Natural killer cell (primary cell): ENCODE measurements around the gene COL23A1. TPM values are rescaled to one million over a fixed set of nuclear protein-coding genes. Genes with fewer than 3 reads are reported as not detected.

Source experiments
- ATAC-seq, 3 donors: fragments of 150-1000 bp in 2 of 3; fragments of 200-7000 bp in 1 of 3; cut with Tn5 transposase; 1 replicate in 1 of 3; 2 replicates in 2 of 3; pipeline ENCODE4 v1.10.0; 2021; ENCODE audit warnings: mild to moderate bottlenecking in 2 of 3, moderate library complexity in 2 of 3
- DNase-seq, 2 donors: peaks; one replicate each; pipeline versions ENCODE4 v3.0.0 to v3.0.0-alpha.2; 2013 to 2021; ENCODE audit warnings: mixed read lengths in 1 of 2
- H3K27ac ChIP-seq: one replicate; pipeline ENCODE4 v1.5.1; 2013; ENCODE audit warnings: mild to moderate bottlenecking, low read length
- H3K27me3 ChIP-seq: one replicate; pipeline ENCODE4 v1.6.1; 2013; ENCODE audit warnings: low read length; ENCODE audit not compliant: control insufficient read depth, insufficient read depth
- H3K36me3 ChIP-seq: one replicate; pipeline ENCODE4 v1.6.1; 2013; ENCODE audit warnings: low read length; ENCODE audit not compliant: control insufficient read depth, insufficient read depth
- H3K4me1 ChIP-seq: one replicate; pipeline ENCODE4 v1.6.1; 2013; ENCODE audit warnings: low read length; ENCODE audit not compliant: control insufficient read depth, insufficient read depth
- H3K4me3 ChIP-seq: one replicate; pipeline ENCODE4 v1.5.1; 2013; ENCODE audit warnings: low read length
- H3K9me3 ChIP-seq: one replicate; pipeline ENCODE4 v1.6.1; 2013; ENCODE audit warnings: low read length; ENCODE audit not compliant: control insufficient read depth, insufficient read depth
- H3K27ac Mint-ChIP-seq, 2 donors: one replicate each; pipeline ENCODE4 v1.8.0; 2022; ENCODE audit warnings: mild to moderate bottlenecking in 2 of 2, mixed read lengths in 2 of 2, moderate library complexity in 1 of 2
- H3K27me3 Mint-ChIP-seq, 2 donors: one replicate each; pipeline ENCODE4 v1.8.0; 2022; ENCODE audit warnings: low read depth in 2 of 2, mixed read lengths in 2 of 2
- H3K36me3 Mint-ChIP-seq: one replicate; pipeline ENCODE4 v1.8.0; 2022; ENCODE audit warnings: mixed read lengths
- H3K4me1 Mint-ChIP-seq, 2 donors: one replicate each; pipeline ENCODE4 v1.8.0; 2022; ENCODE audit warnings: mixed read lengths in 2 of 2
- H3K4me3 Mint-ChIP-seq: one replicate; pipeline ENCODE4 v1.8.0; 2022; ENCODE audit warnings: mild to moderate bottlenecking, moderate library complexity, mixed read lengths
- H3K9me3 Mint-ChIP-seq, 2 donors: one replicate each; pipeline ENCODE4 v1.8.0; 2022; ENCODE audit warnings: mixed read lengths in 2 of 2
- WGBS: methylation state at CpG from one replicate; pipeline ENCODE4 v1.1.7; 2013; ENCODE audit warnings: missing lambda C conversion rate; ENCODE audit not compliant: insufficient coverage; 5-methylcytosine and 5-hydroxymethylcytosine counted together
- intact Hi-C: fragments of 100-400 bp; cut with micrococcal nuclease; formaldehyde crosslinking; loops from one replicate; pipeline ENCODE4 v1.14.2; 2022
- total RNA-seq, 4 donors: library from RNA; stranded (reverse); fragments of 120-200 nt in 1 of 4; gene quantifications; one replicate each; pipeline versions ENCODE4 v1.2.3 to v1.2.4, GENCODE V29; 2013 to 2022
- TF ChIP-seq, protein P1 (sequence below): fragments of 200-600 bp; IDR thresholded peaks from one replicate; pipeline ENCODE4 v1.8.0; 2022; ENCODE audit warnings: antibody characterized with exemption

COL23A1 gene
- total RNA-seq, 3 donors from 2014 or later (not counting 1 experiment from before 2014, with no cell fraction given): 0.15 TPM; not detected in 2

DNA sequence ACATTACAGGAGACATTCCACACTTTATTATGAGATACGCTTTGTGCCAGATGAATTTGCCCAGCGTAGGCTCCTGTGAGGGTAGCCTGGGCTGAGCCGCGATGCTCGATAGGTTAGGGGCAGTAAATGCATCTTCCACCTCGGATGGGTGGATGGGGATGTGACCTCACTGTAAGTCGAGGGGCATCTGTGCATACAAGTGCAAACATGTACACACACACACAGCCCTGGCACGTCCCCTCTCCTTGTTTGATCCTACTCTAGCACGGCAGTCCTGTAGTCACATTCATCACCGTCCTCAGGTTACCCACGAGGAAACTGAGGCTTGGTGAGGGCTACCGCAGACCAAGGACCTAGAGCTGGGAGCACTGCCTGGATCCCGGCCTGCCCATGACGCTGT is 166.8 kb downstream of the COL23A1 start:
- H3K9me3 ChIP-seq: no peaks in the 10 kb centered on the region
- no peak overlapping the region for H3K27ac Mint-ChIP-seq
- ATAC-seq (no peak), DNase-seq (no peak)
- no peak overlapping the region for H3K4me3 Mint-ChIP-seq
- no peaks in the 10 kb centered on the region for H3K36me3 Mint-ChIP-seq
- no peak overlapping the region for H3K27ac ChIP-seq
- no peak overlapping the region for H3K4me3 ChIP-seq
- H3K27me3 ChIP-seq: no peaks in the 10 kb centered on the region
- no peaks in the 10 kb centered on the region for H3K4me1 ChIP-seq
- no peaks in the 10 kb centered on the region for H3K9me3 Mint-ChIP-seq
- H3K27me3 Mint-ChIP-seq: peaks cover 0 to 6% of the 10 kb centered on the region in 2 donors
- no peaks in the 10 kb centered on the region for H3K4me1 Mint-ChIP-seq
- WGBS: 91% methylated on average over 14 of the region's 14 CpGs
- intact Hi-C loops: no loop called here
- H3K36me3 ChIP-seq: no peaks in the 10 kb centered on the region
- TF ChIP-seq, protein P1, sequence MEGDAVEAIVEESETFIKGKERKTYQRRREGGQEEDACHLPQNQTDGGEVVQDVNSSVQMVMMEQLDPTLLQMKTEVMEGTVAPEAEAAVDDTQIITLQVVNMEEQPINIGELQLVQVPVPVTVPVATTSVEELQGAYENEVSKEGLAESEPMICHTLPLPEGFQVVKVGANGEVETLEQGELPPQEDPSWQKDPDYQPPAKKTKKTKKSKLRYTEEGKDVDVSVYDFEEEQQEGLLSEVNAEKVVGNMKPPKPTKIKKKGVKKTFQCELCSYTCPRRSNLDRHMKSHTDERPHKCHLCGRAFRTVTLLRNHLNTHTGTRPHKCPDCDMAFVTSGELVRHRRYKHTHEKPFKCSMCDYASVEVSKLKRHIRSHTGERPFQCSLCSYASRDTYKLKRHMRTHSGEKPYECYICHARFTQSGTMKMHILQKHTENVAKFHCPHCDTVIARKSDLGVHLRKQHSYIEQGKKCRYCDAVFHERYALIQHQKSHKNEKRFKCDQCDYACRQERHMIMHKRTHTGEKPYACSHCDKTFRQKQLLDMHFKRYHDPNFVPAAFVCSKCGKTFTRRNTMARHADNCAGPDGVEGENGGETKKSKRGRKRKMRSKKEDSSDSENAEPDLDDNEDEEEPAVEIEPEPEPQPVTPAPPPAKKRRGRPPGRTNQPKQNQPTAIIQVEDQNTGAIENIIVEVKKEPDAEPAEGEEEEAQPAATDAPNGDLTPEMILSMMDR: no peak

DNA sequence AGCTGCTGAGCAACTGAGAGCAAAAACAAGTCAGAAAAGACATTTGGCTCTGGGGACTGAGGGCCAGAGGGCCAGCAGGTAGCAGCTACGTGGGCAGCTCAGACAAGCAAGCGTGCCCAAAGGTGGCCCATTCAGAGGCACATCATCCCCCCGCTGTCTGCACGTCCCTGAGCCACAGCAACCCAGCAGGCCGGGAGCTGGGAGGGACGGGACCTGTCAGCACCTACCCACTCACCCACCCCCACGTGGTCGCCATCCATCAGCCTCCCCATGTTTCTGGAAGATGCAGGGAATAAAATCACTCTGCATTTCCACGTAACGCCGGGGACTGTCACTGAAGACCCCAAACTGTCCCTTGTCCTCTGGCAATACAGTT is 167.8 kb downstream of the COL23A1 start:
- no peaks in the 10 kb centered on the region for H3K27me3 ChIP-seq
- DNase-seq: no peak
- no peaks in the 10 kb centered on the region for H3K9me3 Mint-ChIP-seq
- no peak overlapping the region for H3K4me3 ChIP-seq
- WGBS: 94% methylated on average over 11 of the region's 11 CpGs
- ATAC-seq: no peak
- TF ChIP-seq, protein P1: no peak
- intact Hi-C loops: no loop called here
- H3K36me3 ChIP-seq: no peaks in the 10 kb centered on the region
- H3K36me3 Mint-ChIP-seq: no peaks in the 10 kb centered on the region
- H3K27ac Mint-ChIP-seq: no peak overlapping the region
- H3K4me1 Mint-ChIP-seq: peaks cover 0 to 2% of the 10 kb centered on the region in 2 donors
- no peaks in the 10 kb centered on the region for H3K9me3 ChIP-seq
- no peak overlapping the region for H3K4me3 Mint-ChIP-seq
- peaks cover 4 to 6% of the 10 kb centered on the region in 2 donors for H3K27me3 Mint-ChIP-seq
- no peak overlapping the region for H3K27ac ChIP-seq
- H3K4me1 ChIP-seq: no peaks in the 10 kb centered on the region

DNA sequence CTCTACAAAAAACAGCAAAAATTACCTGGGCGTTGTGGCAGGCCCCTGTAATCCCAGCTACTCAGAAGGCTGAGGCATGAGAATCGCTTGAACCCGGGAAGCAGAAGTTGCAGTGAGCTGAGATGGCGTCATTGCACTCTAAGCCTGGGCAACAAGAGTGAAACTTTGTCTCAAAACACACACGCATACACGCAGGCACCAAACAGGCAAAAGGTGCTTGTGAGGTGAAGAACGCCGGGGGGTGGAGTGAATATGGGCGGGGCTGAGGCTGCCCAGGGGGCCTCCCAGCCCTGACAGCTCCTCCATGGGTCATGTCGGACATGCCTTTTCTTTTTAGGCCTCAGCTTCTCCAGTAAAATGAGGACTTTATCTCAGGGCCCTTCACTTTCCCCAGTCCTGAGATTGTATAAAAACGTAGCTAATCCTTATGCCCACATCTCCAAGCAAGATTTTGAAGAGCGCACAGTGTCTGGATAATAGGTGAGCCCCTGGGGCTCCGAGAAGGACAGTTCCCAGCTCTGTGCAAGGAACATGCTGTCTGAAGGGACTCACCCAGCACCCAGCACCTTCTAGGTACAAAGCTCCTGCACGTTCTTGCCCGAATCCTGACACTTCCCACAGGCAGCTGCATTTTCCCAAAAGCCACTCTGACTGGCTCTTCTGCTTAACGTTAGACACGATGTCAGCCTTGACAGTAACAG is 168.3 kb downstream of the COL23A1 start:
- TF ChIP-seq, protein P1: no peak
- H3K4me3 ChIP-seq: no peak overlapping the region
- no peak overlapping the region for H3K27ac ChIP-seq
- WGBS: 88% methylated on average over 17 of the region's 17 CpGs
- no peaks in the 10 kb centered on the region for H3K36me3 Mint-ChIP-seq
- no peaks in the 10 kb centered on the region for H3K27me3 ChIP-seq
- peaks cover 0 to 5% of the 10 kb centered on the region in 2 donors for H3K4me1 Mint-ChIP-seq
- no peak overlapping the region for H3K4me3 Mint-ChIP-seq
- peaks cover 6 to 8% of the 10 kb centered on the region in 2 donors for H3K27me3 Mint-ChIP-seq
- intact Hi-C loops: no loop called here
- no peak overlapping the region for H3K27ac Mint-ChIP-seq
- H3K36me3 ChIP-seq: no peaks in the 10 kb centered on the region
- H3K4me1 ChIP-seq: no peaks in the 10 kb centered on the region
- no peak for DNase-seq
- no peak for ATAC-seq
- no peaks in the 10 kb centered on the region for H3K9me3 ChIP-seq
- no peaks in the 10 kb centered on the region for H3K9me3 Mint-ChIP-seq

DNA sequence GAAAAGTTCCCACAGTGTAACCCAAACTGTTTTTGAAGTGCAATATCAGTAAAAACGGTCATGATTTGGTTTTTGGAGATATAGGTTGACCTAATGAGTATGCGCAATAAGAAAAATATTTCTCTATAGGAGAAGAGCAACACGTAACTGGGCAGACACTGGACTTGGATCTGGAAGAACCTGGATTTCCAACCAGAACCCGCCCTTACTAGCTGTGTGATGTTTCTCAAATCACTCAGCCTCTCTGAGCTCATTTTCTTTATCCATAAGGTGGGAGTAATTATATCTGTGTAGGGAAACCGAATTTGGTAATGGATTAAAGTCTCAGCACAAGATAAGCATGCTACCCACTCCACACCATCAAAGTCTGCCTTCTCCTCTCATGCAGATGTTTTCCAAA is 169.1 kb downstream of the COL23A1 start:
- Mint-ChIP-seq H3K4me3 (no peak overlapping the region), H3K9me3 (no peaks in the 10 kb centered on the region), H3K27me3 (peaks cover 6 to 8% of the 10 kb centered on the region in 2 donors), H3K4me1 (peaks cover 0 to 5% of the 10 kb centered on the region in 2 donors), H3K36me3 (no peaks in the 10 kb centered on the region), H3K27ac (no peak overlapping the region)
- 86% methylated on average over 3 of the region's 5 CpGs for WGBS
- ATAC-seq (no peak), DNase-seq (no peak)
- intact Hi-C loops: no loop called here
- Histone ChIP-seq H3K4me3 (no peak overlapping the region), H3K4me1 (no peaks in the 10 kb centered on the region), H3K36me3 (no peaks in the 10 kb centered on the region), H3K27me3 (no peaks in the 10 kb centered on the region), H3K9me3 (no peaks in the 10 kb centered on the region), H3K27ac (no peak overlapping the region)
- TF ChIP-seq, protein P1: no peak
